ENCODE data around the gene ZDHHC8. TPM values are rescaled to one million over a fixed set of nuclear protein-coding genes. Genes with fewer than 3 reads are reported as not detected.

Gene ZDHHC8
- polyA plus RNA-seq, 1 experiment, result 13.5 TPM

DNA sequence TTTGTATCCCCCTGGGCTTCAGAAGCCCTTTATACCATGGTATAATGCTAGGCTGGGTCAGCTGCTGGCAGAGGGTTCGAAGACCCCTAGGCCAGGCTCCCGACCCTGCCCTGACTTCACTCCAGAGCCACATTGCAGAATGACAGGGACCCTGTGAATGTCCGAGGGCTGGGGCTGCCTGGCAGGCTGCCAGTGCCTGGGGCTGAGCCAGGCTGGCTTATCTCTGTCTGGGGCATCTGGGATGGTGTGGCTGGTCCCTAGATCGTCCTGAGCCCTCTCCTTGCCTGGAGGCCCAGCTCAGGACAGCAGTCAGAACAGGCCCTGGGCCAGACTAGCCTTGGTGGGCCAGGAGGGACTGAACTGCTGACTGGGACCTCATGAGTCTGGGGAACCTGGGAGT lies 3.7 kb downstream of the ZDHHC8 start:
- Histone ChIP-seq H3K27me3 (ENCODE audit: control insufficient read depth, insufficient read depth, low read length) (no peaks in the 10 kb centered on the region), H3K9me3 (ENCODE audit: control insufficient read depth, insufficient read depth, low read length) (no peaks in the 10 kb centered on the region; the same call in 1 of the 2 replicates), H3K4me3 (ENCODE audit: low read depth, low read length) (no peak overlapping the region), H3K27ac (ENCODE audit: low read depth, low read length) (no peak overlapping the region)
- DNase-seq (ENCODE audit: low read depth, low spot score), result no peak
- ChIA-PET CTCF (no interaction called here), POLR2A (no interaction called here)
- TF ChIP-seq, protein P1, sequence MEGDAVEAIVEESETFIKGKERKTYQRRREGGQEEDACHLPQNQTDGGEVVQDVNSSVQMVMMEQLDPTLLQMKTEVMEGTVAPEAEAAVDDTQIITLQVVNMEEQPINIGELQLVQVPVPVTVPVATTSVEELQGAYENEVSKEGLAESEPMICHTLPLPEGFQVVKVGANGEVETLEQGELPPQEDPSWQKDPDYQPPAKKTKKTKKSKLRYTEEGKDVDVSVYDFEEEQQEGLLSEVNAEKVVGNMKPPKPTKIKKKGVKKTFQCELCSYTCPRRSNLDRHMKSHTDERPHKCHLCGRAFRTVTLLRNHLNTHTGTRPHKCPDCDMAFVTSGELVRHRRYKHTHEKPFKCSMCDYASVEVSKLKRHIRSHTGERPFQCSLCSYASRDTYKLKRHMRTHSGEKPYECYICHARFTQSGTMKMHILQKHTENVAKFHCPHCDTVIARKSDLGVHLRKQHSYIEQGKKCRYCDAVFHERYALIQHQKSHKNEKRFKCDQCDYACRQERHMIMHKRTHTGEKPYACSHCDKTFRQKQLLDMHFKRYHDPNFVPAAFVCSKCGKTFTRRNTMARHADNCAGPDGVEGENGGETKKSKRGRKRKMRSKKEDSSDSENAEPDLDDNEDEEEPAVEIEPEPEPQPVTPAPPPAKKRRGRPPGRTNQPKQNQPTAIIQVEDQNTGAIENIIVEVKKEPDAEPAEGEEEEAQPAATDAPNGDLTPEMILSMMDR (IDR thresholded peaks at IDR 0.05; ENCODE audit: low read depth, low read length), result no peak

DNA sequence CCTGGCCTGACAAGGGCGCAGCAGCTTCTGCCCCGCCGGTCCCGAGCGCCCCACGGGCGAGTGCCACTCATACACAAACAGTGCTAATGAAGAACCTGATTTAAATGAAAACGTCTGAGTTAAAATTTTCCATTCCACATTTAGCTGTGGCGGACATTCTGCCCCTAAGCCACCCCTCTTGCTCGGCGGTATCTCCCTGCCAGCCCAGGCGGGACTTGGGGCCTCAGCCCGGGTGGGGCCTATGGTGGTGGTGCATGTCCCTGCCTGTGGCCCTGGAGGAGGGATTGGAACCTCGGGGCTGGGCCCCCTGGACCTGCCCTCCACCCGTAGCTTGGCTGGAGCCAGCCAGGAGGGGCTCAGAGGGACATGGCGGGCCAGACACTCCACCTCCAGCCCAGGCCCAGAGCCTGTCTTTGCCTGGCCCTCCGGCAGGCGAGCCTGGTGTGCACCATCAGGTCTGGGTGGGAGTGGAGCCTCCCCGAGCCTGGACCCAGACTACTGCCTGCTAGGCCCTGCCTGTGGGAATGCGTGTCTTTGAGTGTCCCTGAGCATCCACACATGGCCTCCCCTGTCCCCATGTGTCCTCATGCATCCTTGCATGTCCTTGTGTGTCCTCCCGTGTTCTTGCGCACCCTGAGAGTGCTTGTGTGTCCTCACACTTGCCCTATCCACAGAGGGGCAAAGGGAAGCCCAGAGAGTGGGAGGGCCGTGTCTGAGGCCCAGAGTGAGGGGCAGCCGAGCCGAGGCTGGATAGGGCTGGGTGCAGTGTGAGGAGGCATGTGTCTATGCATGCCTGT lies 4.4 kb downstream of the ZDHHC8 start:
- H3K4me3 ChIP-seq (ENCODE audit: low read depth, low read length), result no peak overlapping the region
- no peaks in the 10 kb centered on the region; the same call in 1 of the 2 replicates for H3K9me3 ChIP-seq (ENCODE audit: control insufficient read depth, insufficient read depth, low read length)
- TF ChIP-seq, protein P1 (IDR thresholded peaks at IDR 0.05; ENCODE audit: low read depth, low read length), result no peak
- CTCF ChIA-PET, result no interaction called here
- no peak overlapping the region for H3K27ac ChIP-seq (ENCODE audit: low read depth, low read length)
- POLR2A ChIA-PET, result no interaction called here
- no peak for DNase-seq (ENCODE audit: low read depth, low spot score)
- H3K27me3 ChIP-seq (ENCODE audit: control insufficient read depth, insufficient read depth, low read length), result no peaks in the 10 kb centered on the region

DNA sequence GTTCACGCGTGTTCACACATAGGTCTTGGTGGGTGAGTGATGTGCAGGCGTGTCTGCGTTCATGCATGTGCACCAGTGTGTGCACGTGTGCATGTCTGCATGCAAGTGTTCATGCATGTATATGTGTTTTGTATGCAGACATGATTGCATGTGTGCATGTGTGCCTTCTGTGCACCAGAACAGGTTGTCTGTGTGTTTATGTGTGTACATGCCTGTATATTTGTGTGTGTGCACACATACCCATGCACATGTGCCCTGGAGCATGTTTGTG lies 4.9 kb downstream of the ZDHHC8 start:
- no peak for DNase-seq (ENCODE audit: low read depth, low spot score)
- TF ChIP-seq, protein P1 (IDR thresholded peaks at IDR 0.05; ENCODE audit: low read depth, low read length), result no peak
- POLR2A ChIA-PET, result no interaction called here
- no peak overlapping the region for H3K27ac ChIP-seq (ENCODE audit: low read depth, low read length)
- no peaks in the 10 kb centered on the region; the same call in 1 of the 2 replicates for H3K9me3 ChIP-seq (ENCODE audit: control insufficient read depth, insufficient read depth, low read length)
- no peaks in the 10 kb centered on the region for H3K27me3 ChIP-seq (ENCODE audit: control insufficient read depth, insufficient read depth, low read length)
- H3K4me3 ChIP-seq (ENCODE audit: low read depth, low read length), result no peak overlapping the region
- CTCF ChIA-PET, result no interaction called here

DNA sequence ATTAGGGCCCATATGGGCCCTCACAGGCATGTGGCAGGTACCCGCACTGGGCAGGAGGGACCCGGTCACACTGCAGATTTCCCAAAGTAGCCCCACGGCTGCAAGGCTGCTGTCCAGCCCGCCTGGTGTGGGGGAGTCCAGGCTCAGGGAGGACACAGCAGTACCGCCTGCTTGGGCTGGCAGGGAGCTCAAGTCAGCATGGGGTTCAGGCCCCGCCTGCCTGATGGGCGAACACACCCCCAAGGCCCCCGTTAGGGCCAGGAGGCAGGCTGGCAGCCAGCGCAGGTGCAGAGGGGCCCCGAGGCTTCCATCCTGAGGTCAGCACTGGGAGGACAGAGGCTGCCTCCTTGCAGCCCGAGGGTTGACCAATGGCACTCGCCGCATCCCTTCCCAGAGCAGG lies 5.5 kb downstream of the ZDHHC8 start:
- CTCF ChIA-PET, result no interaction called here

More for the DNA sequence above, 5.5 kb downstream of the ZDHHC8 start:
- H3K4me3 ChIP-seq (ENCODE audit: low read depth, low read length), result no peak overlapping the region
- POLR2A ChIA-PET, result no interaction called here
- TF ChIP-seq, protein P1 (IDR thresholded peaks at IDR 0.05; ENCODE audit: low read depth, low read length), result no peak
- H3K27ac ChIP-seq (ENCODE audit: low read depth, low read length), result no peak overlapping the region
- DNase-seq (ENCODE audit: low read depth, low spot score), result no peak
- H3K27me3 ChIP-seq (ENCODE audit: control insufficient read depth, insufficient read depth, low read length), result no peaks in the 10 kb centered on the region
- H3K9me3 ChIP-seq (ENCODE audit: control insufficient read depth, insufficient read depth, low read length), result no peaks in the 10 kb centered on the region; the same call in 1 of the 2 replicates

Measured in AG04450 (cell line).